Cardiac septum (tissue), 1 donor: ENCODE measurements around the gene EVX2. TPM values are rescaled to one million over a fixed set of nuclear protein-coding genes. Genes with fewer than 3 reads are reported as not detected.

Experiments used
- DNase-seq: peaks from one replicate; pipeline ENCODE4 v3.0.0-alpha.2; 2020; ENCODE audit warnings: low spot score
- intact Hi-C: fragments of 100-400 bp; cut with DNase I; formaldehyde crosslinking; loops from one replicate; pipeline ENCODE4 v1.14.0; 2022
- long read RNA-seq: library from polyadenylated mRNA; unstranded; transcript quantifications from one replicate; pipeline ENCODE4 v2.0.0, GENCODE V29; 2021
- total RNA-seq: library from RNA; stranded (reverse); fragmentation: NEBNext Ultra II Directional; extraction: Animal tissue kit (Norgen Biotek cat#: 25700); gene quantifications from one replicate; pipeline ENCODE4 v1.2.1, GENCODE V29; 2021
- donor health status: DM: no; HTN: no; CAD: no.

EVX2 gene
- total RNA-seq, result not detected
- long read RNA-seq, result 0 reads

DNA sequence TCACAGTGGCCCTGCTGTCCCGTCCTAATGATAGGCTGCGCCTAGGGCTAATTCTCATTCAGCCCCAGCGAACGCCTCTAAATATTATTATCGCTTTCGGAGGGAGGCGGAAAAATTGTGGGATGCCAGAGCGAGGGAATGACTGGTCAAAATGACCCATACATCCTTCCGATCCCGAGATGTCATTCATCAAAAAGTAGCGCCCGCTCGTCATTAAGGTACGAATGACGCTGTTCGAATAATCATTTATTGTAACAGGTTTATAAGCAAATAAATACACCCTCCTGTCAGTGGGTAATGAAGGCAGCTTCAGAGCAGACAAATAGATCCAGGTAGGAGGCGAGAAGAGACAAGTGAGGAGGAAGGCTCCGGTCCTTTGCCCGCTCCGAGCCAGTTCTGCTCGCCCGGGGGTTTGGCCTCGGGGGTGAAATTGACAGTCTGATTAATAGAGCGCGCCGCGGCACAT, at the start of gene EVX2:
Gene EVX2 (minus strand): TSS at position 167 of the 466 bp plus-strand sequence. CDS start 186 bp downstream, outside the sequence.
- no peak for DNase-seq
- intact Hi-C loops, result no loop called here

DNA sequence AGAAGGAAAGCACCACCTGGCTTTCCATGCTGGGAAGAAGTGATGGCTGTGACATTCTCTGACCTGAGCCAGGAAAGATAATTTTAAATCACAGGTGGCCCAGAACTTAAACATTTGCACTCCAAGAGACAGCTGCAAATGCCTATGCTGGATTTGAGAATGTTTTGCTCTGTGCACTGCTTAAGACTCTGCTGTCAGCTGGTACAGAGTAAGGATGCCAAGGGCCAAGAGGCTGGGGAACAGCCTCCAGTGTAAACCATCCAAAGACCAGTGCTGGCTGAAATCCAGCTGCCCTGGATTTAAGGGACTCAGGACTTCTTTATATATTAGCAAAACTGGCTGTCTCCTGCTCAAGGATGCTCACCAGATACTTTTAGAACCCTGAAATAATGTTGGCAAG, 49.6 kb upstream of the EVX2 start:
- DNase-seq, result no peak
- intact Hi-C loops, result loop anchor here (5.0 kb wide), 1 partner anchor 1014 kb away; no protein-coding TSS in a partner anchor

DNA sequence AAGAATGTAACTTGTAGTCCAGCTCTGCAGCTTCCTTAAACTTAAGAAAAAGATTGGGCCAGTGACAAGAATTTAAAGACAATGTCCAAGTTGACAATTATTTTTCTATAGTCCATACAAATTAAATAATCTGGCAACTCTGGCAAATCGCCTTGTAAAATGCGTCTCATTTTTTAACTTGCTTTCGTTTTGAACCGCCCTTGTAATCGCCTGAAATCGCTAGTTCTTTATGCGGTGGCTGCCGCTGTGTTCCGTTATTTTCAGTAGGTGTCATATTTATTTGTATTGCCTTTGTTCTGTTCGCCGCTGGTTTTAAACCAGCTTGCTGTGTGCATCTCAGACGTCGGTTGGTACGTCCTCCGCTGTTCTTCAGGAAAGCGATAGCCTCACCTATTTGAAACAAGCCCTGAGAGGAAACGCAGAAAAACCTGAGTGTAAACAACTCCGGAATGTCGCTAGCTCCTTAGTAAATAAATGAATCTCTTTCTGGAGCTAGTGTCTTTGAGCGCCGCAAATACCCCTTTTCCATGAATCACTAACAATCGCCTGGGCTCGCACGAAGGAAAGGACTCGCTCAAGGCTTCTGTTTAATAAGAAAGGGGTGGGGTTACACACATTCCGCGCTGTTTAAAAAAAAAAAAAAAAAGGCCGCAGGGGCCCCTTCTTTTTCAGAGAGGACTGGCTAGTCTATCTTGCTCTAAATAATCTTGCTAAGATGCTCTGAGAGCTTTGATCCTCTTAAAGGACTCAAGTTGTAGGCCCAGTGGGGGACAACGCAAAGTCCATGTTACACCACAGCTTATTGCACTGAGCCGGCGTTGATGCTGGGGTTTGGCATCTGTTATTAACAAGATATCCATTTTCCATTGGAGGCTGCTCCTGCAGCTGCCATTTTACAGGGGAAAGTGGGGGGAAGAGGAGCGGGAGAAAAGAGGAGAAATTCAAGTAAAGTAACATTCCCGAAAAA, 48.7 kb upstream of the EVX2 start:
- no peak for DNase-seq
- intact Hi-C loops, result loop anchor here (5.0 kb wide), 1 partner anchor 1015 kb away; no protein-coding TSS in a partner anchor

DNA sequence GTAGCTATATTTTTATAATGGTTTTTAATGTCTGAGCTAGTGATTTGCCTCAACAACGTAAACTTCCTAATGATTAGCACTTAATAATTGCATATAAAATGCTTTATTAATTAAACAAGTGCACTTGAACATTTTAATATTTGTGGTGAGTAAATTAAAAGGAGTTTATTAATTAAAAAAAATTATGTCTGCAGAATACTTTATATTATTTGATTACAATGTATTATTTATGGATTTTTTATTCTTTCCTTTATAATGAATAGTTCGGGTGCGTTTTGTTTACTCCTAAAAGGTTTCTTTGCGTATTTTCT, 48.0 kb upstream of the EVX2 start:
- no peak for DNase-seq
- intact Hi-C loops, result loop anchor here (5.0 kb wide), 1 partner anchor 1015 kb away; no protein-coding TSS in a partner anchor

DNA sequence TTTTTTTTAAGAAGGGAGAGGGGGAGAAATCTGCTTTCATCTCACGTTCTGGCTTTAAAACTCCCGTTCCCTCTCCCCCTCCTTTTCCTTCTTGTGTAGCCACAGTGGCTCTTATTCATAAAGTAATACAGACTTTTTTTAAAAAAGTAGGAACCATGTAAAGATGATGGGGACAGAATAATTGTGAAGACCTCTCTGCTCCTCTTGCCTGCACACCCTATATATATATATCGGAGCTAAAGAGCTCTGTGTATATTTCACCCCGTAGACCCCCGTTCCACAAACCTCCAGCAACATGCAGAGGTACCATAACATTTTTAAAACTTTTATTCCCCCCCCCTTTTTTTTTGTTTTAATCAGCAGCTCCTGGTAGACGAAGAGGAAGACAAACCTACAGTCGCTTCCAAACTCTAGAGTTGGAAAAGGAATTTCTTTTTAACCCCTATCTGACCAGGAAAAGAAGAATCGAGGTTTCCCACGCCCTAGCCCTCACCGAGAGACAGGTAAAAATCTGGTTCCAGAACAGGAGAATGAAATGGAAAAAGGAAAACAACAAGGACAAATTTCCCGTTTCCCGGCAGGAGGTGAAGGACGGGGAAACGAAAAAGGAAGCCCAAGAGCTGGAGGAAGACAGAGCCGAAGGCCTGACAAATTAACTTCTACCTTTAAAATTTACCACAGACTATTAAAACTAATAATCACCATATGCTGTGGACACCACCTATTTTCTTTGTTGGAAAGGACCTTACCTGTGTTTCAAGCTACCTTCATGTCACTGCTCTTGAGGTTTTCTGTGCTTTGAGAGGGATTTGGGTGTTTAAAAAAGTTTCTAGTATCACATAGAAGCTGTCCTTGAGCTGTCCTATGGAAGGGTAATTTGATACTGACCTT, 47.4 kb upstream of the EVX2 start:
- no peak for DNase-seq
- intact Hi-C loops, result loop anchor here (5.0 kb wide), 1 partner anchor 1016 kb away; no protein-coding TSS in a partner anchor

DNA sequence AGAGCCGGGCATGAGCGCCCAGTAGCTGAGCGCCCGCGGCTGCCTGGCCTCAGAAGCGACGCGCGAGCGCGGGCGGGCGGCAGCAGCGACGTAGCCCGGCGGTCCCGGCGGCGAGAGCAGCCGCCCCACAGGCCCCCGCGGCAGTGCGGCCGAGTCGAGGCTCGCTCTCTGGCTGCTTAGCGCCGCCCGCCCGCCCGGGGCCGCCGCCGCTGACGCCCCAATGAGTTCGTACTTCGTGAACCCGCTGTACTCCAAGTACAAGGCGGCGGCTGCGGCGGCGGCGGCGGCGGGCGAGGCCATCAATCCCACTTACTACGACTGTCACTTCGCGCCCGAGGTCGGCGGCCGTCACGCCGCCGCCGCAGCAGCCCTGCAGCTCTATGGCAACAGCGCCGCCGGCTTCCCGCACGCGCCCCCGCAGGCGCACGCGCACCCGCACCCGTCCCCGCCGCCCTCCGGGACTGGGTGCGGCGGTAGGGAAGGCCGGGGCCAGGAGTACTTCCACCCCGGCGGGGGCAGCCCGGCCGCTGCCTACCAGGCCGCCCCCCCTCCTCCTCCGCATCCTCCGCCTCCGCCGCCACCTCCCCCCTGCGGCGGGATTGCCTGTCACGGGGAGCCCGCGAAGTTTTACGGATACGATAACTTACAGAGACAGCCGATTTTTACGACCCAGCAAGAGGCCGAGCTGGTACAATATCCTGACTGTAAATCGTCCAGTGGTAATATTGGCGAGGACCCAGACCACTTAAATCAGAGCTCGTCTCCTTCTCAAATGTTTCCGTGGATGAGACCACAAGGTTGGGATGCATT, 46.6 kb upstream of the EVX2 start:
- intact Hi-C loops, result loop anchor here (5.0 kb wide), 1 partner anchor 1017 kb away; no protein-coding TSS in a partner anchor
- no peak for DNase-seq

DNA sequence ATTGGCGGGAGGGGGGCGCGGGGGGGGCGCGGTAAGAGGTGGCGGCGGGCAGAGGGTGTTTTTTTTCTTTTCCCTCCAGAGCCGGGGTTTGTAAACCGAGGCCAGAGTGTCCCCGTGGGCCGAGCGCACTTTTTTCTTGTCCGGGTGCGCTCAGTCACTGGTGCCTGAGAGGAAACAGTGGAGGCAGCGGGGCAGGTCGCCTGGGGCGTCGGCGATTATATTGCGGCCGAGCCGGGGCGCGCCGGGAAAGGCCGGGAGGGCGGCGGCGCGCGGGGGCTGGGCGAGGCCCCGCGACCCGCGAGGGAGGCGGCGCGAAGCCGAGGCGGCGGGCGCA, 46.0 kb upstream of the EVX2 start:
- intact Hi-C loops, result loop anchor here (5.0 kb wide), 3 partner anchors 523 to 1018 kb away; no protein-coding TSS in a partner anchor
- DNase-seq, result no peak

DNA sequence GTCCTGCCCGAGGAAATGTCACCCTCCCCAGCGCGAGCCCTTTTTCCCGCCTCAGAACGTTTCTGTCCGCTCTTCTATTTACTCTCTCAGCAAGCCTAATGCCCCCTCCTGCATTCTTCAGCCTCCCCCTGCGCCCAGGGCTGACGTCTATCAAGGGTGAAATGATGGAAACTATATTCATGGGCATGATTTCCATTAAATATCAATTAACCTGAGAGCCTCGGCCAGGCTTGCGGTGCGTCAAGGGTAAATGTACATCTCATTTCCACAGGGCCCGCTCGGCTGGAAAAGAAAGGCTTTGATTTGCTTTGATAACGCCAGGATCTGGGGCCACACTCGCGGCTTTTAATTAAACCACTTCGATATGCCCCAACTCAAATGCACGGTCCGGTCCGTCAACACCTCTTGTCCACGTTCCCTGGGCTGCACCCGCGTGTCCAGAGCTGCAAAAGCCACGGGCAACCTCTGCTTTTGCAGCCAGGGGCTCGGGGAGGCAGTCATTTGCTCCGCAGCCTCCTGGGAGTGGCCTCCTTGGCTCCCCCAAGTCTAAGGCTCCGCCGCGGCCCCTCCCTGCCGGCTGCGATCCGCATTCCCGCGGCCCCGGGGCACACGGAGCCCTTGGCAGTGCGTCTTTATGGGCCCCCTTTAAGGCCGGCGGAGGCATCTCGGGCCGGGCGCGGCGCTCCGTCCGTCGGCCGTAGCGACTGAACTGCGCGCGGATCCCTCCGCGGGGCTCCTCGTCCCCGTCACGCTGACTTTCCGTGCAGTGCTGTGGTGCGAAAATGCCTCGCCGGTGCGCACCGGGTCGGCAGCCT, 45.4 kb upstream of the EVX2 start, which contains the start of gene HOXD8:
Gene HOXD8 (plus strand): TSS at position 724 of the 815 bp plus-strand sequence. CDS start 662 bp downstream, outside the sequence.
- DNase-seq, result no peak
- intact Hi-C loops, result loop anchor here (5.0 kb wide), 2 partner anchors 523 to 688 kb away; no protein-coding TSS in a partner anchor

DNA sequence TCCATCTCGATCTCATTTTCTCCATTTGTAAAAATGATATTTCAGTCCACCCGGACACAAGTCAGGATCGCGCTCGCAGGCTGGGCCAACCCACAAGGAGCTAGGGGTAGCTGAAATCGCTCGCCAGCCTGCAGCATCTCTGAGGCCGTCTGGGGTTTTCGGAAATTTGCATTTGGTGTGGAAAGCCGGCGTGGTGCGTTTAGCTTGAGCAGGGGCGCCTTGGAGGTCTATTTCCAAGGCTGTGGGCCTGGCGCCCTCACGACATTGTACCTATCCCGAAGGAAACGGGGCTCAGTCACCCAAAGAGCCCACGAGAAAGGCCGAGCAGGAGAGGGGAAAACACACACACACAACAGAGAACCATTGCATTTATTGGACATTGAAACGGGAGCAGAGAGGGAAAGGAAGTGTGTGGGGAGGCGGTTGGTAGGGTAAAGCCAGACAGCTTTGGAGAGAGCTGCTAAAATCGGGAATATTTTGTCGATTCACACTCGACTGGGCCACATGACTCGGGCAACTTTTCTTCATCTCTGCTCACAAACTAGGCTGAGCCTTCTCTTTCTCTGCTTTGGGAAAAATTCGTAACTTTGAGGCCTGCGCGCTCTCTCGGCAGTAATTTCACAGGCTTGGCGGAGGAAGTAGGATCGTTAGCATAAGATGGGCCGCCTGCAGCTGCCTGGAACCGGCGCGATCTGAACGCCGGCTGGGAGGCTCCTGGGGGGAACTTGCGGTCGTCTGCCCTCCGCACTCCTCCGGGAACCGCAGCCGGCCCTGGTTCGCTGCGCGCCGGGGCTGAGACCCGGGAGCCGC, 44.6 kb upstream of the EVX2 start:
- intact Hi-C loops, result loop anchor here (5.0 kb wide), 2 partner anchors 524 to 689 kb away; no protein-coding TSS in a partner anchor
- DNase-seq, result no peak

DNA sequence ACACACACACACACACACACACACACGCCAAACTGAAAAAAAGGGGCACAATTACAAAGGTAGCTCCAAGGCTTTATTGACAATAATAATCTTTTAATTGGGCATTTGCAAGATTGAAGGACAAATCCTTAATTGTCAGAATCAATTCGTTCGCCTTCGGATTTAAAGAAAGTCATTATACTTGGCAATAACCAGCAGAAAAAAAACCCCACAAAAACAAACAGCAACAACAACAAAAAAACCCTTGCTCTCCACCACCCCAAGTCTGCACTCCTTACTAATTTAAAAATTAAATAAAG, 44.0 kb upstream of the EVX2 start:
- DNase-seq, result no peak
- intact Hi-C loops, result loop anchor here (2.0 to 5.0 kb wide), 3 partner anchors 511 to 690 kb away; no protein-coding TSS in a partner anchor

DNA sequence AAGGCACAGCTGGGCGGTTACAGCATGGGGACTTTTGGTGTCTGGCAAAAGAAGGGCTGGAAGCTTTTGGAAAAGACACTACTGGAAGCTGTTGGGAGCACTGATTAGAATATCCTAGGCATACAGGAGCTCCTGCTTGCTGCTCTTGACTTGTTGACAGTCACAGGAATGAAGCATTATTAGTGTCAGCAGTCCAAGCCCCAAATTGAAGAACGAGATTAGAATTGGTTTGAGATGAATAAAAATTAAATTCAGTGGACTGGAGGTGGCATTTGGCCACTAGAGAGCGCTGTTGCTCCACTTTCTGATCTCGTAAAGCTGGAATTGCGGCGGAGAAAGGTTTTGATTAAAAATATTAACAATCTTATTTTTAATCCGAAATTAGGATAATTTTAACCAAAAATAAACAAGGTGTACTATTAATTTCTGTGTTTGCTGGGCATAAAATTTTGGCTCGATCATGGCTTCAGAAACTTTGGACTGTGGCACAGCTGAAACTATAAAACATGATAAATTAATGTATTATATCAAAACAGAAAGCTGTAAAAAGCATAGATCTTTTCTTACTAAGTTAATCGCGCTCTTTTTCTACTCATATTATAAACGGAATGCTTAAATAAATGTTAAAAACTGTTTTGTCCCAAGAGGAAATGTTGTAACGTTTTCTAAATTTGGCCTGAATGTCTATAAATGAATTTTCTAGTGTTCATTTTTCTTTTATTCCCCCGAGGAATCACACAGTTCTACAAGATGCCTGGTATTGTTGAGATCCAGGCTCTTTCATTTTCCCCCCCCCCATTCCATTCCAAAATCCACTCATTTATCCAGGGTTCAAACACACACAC, 43.4 kb upstream of the EVX2 start:
- intact Hi-C loops, result loop anchor here (2.0 to 5.0 kb wide), 3 partner anchors 512 to 690 kb away; no protein-coding TSS in a partner anchor

DNA sequence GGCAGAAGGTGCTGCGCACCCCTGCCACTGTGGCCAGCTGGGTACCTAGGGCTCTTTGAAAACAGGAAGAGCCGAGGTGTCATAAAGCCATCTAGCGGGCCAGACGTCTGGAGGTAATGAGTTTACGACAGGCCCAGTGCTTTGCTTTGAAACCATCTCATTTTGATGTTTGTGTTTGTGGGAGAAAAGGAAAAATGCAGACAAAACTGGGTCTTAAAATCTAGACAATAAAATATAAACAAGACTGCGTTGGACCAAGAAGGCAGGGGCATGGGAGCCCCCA, 42.0 kb upstream of the EVX2 start:
- intact Hi-C loops, result loop anchor here (2.0 to 5.0 kb wide), 3 partner anchors 513 to 692 kb away; no protein-coding TSS in a partner anchor
- DNase-seq, result no peak

More for the DNA sequence above, 43.4 kb upstream of the EVX2 start:
- DNase-seq, result no peak

DNA sequence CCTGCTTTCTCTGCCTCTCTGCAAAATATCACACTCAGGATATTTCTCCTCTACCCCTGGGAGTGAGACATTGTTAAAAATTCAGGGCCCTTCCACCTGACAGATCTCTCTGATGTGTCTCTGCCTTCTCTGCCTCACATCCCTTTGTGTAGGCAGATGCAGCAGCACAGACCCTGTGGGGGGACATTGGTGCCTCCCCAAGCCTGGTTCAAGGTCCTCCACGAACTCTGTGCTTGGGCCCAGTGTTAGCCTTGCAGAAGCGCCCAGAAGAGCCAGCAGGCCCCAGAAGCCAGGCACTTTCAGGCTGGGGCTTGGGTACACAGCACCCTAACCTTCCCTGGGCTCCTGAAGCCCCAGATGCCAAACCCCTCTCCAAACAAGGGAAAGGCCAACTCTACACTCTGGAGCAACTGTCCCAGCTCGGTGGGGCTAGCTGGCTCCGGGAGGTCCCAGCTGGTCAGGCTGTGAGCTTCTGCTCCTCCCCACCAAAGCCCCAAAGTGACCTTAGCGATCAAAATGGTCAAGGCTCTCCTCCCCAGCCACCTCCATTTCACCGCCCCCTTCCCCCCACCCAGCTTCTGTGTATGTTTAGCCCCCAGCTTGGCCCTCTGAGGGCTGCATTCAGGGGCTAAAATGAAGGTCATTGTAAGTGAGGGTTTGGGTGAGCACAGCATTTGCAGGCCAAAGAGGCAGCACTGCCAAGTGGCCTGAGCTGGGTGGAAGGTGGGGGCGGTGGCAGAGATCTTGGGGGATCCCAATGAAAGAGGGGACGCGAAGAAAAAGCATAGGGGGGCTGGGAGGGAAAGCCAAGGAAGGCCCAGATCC, 41.4 kb upstream of the EVX2 start:
- intact Hi-C loops, result loop anchor here (5.0 kb wide), 2 partner anchors 527 to 692 kb away; no protein-coding TSS in a partner anchor

DNA sequence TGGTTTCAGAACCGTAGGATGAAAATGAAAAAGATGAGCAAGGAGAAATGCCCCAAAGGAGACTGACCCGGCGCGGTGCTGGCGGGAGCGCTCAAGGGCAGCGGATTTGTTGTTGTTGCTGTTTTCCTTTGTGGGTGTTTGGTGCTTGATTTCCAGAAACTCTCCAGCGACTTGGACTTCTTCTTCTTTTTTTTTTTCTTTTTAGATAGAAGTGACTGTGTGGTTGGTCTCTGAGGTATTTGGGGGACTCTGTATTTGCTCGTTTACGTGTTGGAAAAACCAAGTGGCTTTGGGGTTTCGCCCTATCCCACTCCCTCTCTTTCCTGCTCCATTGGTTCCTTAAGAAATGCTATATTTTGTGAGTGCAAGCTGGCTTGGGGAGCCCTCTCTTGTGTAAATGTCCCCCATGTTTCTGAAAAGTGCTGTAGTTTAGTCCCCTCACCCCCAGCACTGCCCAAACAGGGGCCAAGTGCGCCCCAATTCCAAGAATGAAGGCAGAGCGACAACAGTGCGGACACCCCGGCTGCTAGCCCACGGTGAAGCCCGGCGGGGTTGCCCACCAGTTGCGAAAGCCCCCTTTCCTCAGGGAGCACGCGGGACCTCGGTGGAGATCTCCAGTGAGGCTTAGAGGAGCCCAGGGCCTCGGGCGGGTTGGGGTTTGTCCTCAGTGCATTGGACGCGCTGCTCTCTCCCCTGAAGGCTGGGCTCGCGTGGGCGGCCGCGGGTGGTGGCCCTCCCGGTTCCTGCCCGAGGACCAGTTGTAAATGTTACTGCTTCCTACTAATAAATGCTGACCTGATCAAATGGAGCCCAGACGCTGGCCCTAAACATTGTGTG, 40.6 kb upstream of the EVX2 start:
- DNase-seq, result no peak
- intact Hi-C loops, result no loop called here

More for the DNA sequence above, 41.4 kb upstream of the EVX2 start:
- DNase-seq, result no peak
